Right kidney (tissue), 1 donor: ENCODE measurements around the gene IFT122.
A peak's percentile ranks its signal among the peaks of the same experiment; 100 is the strongest.

ENCODE experiments used
- DNase-seq: peaks from one replicate; pipeline ENCODE4 v3.0.0-alpha.2; 2016

The IFT122 gene

GRCh38 chr3:129518038-129518561 lies 78.1 kb downstream of the IFT122 start:
- DNase-seq, result no peak

- no peak for DNase-seq
Measured at GRCh38 chr3:129518581-129518980, 78.6 kb downstream of the IFT122 start.

- no peak for DNase-seq
Measured at GRCh38 chr3:129519449-129519848, 79.4 kb downstream of the IFT122 start.

GRCh38 chr3:129519896-129520715 lies 80.1 kb downstream of the IFT122 start:
- no peak for DNase-seq

GRCh38 chr3:129520960-129521359 lies 80.9 kb downstream of the IFT122 start:
- no peak for DNase-seq

- no peak for DNase-seq
Measured at GRCh38 chr3:129521611-129522010, 81.6 kb downstream of the IFT122 start.

GRCh38 chr3:129522953-129523352 lies 82.9 kb downstream of the IFT122 start:
- no peak for DNase-seq

GRCh38 chr3:129524081-129524480 lies 84.1 kb downstream of the IFT122 start:
- DNase-seq, result no peak

GRCh38 chr3:129525341-129525968 lies 85.4 kb downstream of the IFT122 start:
- no peak for DNase-seq

- no peak for DNase-seq
Measured at GRCh38 chr3:129526121-129526900, 86.3 kb downstream of the IFT122 start.

- no peak for DNase-seq
Measured at GRCh38 chr3:129527262-129527661, 87.2 kb downstream of the IFT122 start.

- DNase-seq, result no peak
Measured at GRCh38 chr3:129528589-129529100, 88.6 kb downstream of the IFT122 start, which contains the start of gene RHO. Gene RHO (plus strand): TSS chr3:129528639. CDS start chr3:129528734, 95 bp downstream.

GRCh38 chr3:129529436-129530210 lies 89.6 kb downstream of the IFT122 start:
- DNase-seq, result no peak

GRCh38 chr3:129530251-129530791 lies 90.3 kb downstream of the IFT122 start:
- DNase-seq, result peak; percentile 55

GRCh38 chr3:129530821-129531220 lies 90.8 kb downstream of the IFT122 start:
- DNase-seq, result no peak

- DNase-seq, result no peak
Measured at GRCh38 chr3:129531699-129532098, 91.7 kb downstream of the IFT122 start.

GRCh38 chr3:129532261-129532660 lies 92.2 kb downstream of the IFT122 start:
- DNase-seq, result no peak

GRCh38 chr3:129533406-129533805 lies 93.4 kb downstream of the IFT122 start:
- DNase-seq, result no peak

- peak; percentile 49 for DNase-seq
Measured at GRCh38 chr3:129534428-129535027, 94.5 kb downstream of the IFT122 start.

- no peak for DNase-seq
Measured at GRCh38 chr3:129535075-129535474, 95.1 kb downstream of the IFT122 start.

- no peak for DNase-seq
Measured at GRCh38 chr3:129536374-129536667, 96.3 kb downstream of the IFT122 start.
